ENCODE measurements around the gene MPL. TPM values are rescaled to one million over a fixed set of nuclear protein-coding genes. Genes with fewer than 3 reads are reported as not detected.

MPL gene
- polyA plus RNA-seq, 3 donors: 0.07 to 0.08 TPM; not detected in 1

DNA sequence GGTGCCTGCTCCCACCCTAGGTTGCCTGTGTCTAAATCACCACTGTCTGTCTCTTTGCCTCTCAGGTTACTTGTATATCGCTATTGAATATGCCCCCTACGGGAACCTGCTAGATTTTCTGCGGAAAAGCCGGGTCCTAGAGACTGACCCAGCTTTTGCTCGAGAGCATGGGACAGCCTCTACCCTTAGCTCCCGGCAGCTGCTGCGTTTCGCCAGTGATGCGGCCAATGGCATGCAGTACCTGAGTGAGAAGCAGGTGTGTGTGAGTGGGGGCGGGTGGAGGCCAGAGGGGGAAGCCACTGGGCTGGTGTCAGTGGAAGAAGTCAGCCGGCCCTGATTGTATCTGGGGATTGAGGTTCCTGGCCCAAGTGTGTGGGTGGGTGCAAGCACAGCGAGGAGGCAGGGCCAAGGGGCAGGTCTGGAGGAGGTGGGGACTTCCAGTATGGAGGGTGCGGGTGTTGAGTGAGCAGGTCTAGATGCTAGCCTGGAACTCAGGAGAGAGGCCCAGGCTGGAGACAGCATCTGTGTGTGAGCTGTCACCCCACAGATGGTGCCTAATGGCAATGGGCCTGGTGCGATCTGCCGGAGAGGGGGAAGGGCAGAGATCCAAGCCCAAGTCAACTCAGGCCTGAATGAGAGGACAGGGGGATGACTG is 19.7 kb upstream of the MPL start:
- no peak overlapping the region for H3K27ac ChIP-seq (ENCODE audit: low read depth, low read length)
- WGBS, 3 donors: 83 to 90% (median 83%) methylated on average over 15 of the region's 15 CpGs

DNA sequence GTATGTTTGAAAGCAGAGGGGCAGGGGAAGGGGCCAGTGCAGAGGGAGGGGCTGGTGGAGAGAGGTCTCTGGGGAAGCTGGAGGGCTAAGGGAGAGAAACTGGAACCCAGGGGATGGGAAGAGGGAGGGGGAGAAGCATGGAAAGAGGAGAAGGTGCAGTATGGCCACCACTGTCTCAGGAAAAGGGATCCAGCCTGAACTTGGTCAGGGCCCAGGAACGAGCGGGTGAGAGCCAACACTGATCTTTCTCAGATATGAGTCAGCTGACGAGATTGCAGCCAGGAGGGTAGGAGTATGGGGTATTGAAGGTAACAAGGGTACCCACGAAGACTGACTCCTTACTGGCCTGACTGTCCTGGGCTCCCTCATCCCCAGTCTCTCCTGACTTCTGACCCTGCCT is 18.8 kb upstream of the MPL start:
- no peak overlapping the region for H3K27ac ChIP-seq (ENCODE audit: low read depth, low read length)
- 68 to 90% (median 81%) methylated on average over 4 of the region's 4 CpGs for WGBS, 3 donors

DNA sequence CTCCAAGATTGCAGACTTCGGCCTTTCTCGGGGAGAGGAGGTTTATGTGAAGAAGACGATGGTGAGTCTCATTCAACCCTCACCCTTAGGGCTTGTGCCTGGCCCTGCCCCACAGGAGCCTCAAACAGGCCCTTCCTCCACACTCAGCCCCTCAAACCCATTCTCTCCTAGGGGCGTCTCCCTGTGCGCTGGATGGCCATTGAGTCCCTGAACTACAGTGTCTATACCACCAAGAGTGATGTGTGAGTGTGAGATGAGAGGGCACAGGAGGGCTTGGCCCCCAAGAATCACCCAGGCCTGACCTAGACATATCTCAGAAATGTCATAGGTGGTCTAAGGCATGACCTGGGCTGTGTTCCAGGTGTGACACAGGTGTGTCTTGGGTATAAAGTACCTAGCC is 18.3 kb upstream of the MPL start:
- no peak overlapping the region for H3K27ac ChIP-seq (ENCODE audit: low read depth, low read length)
- 93 to 97% (median 96%) methylated on average over 5 of the region's 5 CpGs for WGBS, 3 donors

DNA sequence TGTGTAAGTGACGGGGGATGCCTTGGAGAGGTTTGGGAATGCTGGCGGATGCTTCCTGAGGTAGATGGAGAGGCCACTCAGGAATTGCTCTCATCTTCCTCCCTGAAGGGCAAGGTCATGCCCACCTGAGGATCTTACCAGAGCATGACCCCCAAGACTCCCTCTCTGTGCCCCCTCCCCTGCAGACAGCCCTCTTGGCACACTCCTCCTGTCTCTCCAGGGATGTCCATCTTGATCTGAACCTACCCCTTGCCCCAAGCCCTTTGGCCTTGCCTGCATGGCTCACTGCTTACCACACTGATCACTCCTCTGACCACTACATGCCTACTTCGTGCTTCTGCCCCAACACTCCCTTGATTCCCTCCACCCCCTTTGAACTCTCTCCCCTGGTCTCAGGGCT is 17.9 kb upstream of the MPL start:
- 67 to 89% (median 67%) methylated on average over 3 of the region's 3 CpGs for WGBS, 3 donors
- no peak overlapping the region for H3K27ac ChIP-seq (ENCODE audit: low read depth, low read length)

DNA sequence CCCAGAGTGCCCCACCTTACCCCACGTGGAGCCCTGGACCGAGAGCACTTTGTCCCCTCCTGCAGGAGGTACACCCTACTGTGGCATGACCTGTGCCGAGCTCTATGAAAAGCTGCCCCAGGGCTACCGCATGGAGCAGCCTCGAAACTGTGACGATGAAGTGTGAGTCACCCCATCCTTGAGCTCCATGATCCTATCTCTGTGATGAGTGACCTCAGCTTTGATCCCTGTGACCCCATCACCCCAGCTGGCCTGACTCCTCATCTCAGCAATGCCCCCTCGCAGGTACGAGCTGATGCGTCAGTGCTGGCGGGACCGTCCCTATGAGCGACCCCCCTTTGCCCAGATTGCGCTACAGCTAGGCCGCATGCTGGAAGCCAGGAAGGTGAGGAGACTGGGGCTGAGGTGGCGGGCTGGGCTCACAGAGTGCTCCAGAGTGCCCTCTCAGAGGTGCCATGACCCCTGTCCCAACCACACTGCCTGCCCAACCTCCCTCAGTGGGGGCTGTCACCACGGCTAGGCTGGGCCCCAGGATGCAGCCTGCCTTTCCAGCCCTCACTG is 16.2 kb upstream of the MPL start:
- no peak overlapping the region for H3K27ac ChIP-seq (ENCODE audit: low read depth, low read length)
- WGBS, 3 donors: 93 to 95% (median 93%) methylated on average over 16 of the region's 16 CpGs

DNA sequence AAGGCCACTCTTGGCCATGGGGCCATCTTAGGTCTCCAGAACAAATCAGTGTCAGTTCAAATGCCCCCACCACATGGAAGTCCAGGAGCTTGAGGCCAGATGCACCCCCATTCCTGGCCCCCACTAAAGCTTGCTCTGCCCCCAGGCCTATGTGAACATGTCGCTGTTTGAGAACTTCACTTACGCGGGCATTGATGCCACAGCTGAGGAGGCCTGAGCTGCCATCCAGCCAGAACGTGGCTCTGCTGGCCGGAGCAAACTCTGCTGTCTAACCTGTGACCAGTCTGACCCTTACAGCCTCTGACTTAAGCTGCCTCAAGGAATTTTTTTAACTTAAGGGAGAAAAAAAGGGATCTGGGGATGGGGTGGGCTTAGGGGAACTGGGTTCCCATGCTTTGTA is 15.1 kb upstream of the MPL start:
- WGBS, 3 donors: 88 to 99% (median 92%) methylated on average over 5 of the region's 5 CpGs
- H3K27ac ChIP-seq (ENCODE audit: low read depth, low read length): no peak overlapping the region

DNA sequence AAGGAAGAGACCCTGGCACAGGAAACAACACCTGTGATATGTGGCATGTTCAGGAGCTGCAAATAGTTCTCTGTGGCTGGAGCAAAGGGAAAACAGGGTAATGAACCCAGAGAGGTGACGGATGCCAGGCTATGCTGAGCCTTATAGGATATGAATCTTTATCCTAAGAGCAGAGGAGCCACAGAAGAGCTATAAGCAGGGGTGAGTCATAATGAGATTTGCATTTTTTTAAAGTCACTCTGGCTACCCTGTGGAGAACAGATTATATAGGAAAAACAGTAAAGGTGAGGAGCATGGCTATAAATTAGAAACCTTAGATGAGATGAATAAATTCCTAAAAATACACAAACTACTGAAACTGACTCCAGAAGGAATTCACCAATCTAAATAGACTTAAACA is 12.8 kb upstream of the MPL start:
- H3K27ac ChIP-seq (ENCODE audit: low read depth, low read length): no peak overlapping the region
- 91 to 97% (median 94%) methylated on average over 1 of the region's 1 CpG for WGBS, 3 donors

DNA sequence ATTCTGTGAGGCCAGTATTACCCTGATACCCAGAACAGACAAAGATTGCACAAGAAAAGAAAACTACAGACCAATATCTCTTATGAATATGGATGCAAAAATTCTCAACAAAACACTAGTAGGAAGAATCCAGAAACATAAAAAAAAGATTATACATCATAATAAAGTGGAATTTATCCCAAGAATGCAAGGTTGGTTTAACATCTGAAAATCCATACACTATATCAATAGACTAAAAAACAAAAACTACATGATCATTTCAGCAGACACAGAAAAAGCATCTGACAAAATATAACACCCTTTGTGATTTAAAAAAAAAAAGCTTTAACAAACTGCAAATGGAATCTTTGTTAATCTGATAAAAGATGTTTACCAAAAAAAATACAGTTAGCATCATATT is 12.2 kb upstream of the MPL start:
- H3K27ac ChIP-seq (ENCODE audit: low read depth, low read length): no peak overlapping the region

DNA sequence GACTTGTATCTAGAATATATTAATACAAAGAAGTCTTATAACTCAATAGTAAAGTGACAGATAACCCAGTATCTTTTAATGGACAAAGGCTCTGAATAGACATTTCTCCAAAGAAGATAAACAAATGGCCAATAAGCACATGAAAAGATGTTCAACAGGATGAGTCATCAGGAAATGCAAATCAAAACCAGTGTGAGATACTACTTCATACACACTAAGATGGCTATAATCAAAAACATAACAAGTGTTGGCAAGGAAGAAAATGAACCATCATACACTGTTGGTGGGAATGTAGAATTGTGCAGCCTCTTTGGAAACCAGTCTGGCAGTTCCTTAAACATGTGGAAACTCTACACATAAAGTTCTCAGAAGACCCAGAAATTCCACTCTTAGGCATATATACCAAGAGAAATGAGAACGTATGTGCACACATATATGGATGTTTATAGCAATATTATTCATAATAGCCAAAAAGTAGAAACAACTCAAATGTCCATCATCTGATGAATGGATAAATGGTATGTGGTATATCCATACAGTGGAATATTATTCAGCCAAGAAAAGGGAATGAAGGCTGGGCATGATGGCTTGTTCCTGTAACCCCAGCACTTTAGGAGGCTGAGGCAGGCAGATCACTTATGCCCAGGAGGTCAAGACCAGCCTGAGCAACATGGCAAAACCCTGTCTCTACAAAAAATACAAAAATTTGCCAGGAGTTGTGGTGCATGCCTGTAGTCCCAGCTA is 9.9 kb upstream of the MPL start:
- WGBS, 3 donors: 94 to 97% (median 96%) methylated on average over 1 of the region's 1 CpG
- H3K27ac ChIP-seq (ENCODE audit: low read depth, low read length): no peak overlapping the region

DNA sequence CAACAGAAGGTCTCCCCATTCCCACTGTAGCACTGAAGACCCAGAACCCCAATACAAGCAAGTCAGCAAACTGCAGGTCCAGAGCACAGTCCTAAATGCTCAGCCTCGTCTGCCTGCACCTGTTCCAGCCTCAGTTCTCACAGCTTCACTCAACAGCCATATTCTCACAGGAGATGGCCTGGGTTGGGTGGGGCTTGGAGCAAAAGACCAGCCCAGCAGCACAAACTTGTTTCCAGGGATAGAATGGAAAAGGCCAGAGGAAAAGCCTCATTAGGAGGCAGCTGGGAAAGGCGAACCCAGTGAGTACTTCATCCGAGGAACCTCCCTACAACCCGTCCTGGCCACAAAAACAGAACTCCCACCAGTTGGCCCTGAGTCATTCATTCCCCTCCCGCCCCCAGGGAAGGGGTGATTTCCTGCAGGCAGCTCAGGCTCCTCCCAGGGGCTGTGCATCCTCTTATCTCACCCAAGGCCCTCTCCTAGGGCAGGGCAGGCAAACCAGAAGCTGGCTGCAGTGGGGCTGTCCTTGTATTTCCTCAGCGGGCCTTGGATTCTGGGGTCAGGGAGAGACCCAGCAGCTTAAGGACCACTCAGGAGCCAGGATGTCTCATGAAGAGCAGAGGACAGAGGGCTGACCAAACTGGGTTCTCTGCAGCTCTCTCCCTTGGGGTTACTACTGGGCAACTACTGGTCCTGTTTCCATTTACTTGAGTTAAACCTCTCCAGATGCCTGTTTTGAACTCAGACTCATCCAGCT is 7.4 kb upstream of the MPL start:
- H3K27ac ChIP-seq (ENCODE audit: low read depth, low read length): no peak overlapping the region
- WGBS, 3 donors: 10 to 76% (median 16%) methylated on average over 6 of the region's 6 CpGs

DNA sequence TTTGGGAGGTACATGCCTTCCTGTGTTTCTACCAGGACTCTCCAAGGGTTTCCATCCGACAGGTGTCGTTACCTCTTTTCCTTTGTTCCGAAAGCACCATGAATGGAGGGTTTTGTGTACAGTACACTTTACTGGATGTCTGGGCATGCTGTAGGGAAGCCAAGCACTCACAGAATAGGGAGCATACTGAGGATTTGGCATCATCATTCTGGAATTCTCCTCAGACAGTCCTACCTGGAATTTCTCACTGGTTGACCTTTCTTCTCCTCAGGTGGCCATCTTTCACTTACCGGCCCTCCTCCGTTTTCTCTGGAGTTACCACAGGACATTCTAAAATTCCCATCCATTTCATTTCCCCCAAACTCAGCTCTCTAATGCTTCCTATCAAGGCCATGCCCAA is 5.9 kb upstream of the MPL start:
- WGBS, 3 donors: 89 to 97% (median 93%) methylated on average over 5 of the region's 5 CpGs
- H3K27ac ChIP-seq (ENCODE audit: low read depth, low read length): no peak overlapping the region

DNA sequence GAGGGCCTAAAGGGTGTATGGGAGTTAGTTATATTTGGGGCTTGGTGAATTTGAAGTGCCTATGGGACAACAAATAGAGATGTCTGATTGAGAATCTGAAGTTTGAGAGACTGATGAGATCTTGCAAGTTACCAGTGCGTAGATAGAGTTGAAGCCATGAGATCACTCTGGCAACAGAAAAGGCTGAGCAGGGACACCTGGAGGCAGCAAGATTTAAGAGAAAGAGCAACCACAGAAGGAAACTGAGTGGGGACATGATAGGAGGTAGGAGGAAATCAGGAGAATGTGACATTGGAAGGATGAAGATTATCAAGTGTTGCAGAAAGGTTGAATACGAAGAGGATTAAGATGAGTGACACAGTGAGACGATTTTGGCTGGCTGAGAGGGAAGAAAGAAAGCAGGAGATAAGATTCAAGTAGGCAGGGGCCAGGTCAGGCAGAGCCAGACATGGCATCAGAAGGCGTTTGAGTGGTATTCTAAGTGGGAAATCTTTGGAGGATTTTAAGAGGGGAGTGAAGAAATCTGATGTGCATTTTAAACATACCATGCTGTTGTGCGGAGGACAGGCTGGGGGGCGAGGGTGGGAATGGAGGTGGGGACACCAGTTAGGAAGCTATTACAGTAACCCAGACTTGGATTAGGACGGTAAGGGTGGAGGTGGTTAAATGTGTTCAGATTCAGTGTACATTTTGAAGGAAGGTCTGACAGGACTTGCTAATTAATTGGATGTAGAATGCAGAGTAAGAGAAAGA is 3.0 kb upstream of the MPL start:
- no peak overlapping the region for H3K27ac ChIP-seq (ENCODE audit: low read depth, low read length)
- WGBS, 3 donors: 73 to 77% (median 75%) methylated on average over 7 of the region's 7 CpGs

DNA sequence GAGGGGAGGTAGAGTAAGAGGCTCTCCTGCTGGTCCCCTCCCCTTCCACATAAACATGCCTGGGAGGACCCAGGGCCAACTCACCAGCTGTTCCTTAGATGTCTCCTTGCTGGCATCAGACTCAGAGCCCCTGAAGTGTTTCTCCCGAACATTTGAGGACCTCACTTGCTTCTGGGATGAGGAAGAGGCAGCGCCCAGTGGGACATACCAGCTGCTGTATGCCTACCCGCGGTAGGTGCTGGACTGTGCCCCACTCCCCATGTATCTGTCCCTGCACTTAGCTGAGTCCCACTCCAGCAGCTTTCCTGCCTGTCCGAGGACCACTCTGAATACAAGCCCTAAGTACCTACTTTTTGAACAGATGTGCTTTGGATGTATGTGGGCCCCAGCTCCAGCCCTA is 383 bp downstream of the MPL start:
- no peak overlapping the region for H3K27ac ChIP-seq (ENCODE audit: low read depth, low read length)
- WGBS, 3 donors: 50 to 95% (median 72%) methylated on average over 5 of the region's 5 CpGs

DNA sequence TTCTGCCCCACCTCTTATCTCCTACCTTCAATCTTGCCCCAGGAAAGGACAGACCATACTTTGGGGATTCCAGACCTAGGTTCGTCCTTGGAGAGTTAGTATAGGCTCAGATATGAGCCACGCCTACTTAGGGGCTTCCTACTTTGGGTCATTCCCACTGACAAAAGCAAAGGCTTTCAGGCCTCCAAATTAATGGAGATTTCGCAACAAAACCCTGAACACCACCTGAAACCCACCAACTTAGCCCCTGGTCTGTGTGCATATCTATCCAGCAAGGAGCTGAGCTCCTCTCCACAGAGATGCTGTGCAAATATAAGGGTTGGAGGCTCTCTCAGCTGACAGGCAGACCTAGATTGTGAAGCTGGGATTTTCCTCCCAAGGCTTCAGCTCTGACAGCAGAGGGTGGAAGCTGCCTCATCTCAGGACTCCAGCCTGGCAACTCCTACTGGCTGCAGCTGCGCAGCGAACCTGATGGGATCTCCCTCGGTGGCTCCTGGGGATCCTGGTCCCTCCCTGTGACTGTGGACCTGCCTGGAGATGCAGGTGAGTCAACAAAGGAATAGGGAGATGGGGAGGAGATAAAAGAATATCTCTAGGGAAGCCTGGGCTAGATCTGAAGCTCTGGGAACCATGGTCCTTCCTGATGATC is 2.1 kb downstream of the MPL start:
- no peak overlapping the region for H3K27ac ChIP-seq (ENCODE audit: low read depth, low read length)
- 90 to 93% (median 92%) methylated on average over 6 of the region's 6 CpGs for WGBS, 3 donors

DNA sequence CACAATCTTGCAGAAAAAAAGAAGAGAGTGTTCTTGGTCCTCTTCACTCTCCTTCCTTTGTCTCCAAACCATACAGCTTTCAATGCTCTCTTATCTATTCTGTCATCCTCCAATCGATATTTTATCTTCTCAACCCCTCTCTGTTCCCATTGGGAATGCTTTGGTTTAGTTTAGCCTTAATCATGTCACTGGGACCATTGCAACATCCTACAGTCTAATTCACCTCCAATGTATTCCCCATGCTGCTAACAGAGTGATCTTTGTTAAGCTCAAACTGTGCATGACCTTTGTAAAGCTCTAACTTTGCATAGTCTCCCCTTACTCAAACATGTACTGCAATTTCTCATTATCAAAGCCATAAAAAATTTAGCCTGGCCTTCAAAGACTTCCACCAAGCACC is 2.9 kb downstream of the MPL start:
- H3K27ac ChIP-seq (ENCODE audit: low read depth, low read length): no peak overlapping the region
- WGBS, 3 donors: 33 to 78% (median 72%) methylated on average over 1 of the region's 1 CpG

DNA sequence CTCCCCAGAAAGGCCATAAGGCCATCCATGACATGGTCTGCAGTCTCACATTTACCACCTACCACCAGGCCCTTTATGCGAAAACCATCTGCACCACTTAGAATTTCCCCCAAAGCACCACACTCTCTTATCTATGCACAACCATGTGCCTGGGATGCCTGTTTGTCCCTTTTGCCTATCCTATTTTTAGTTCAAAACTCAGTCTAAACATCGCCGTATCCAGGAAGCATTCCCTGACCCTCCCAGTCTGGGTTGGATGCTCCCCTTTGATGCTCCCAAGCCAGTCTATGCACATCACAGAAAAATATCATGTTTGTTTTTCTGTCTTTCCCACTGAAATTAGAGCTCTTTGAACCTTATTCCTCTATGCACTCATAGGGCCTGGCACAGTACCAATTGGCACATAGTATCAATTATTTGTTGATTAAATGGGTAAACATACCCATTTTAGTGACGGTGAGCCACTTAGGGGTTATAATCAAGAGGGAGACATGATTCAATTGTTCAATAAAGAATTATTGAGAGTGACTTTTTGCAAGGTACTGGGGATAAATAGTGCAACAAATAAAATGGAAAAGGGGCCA is 6.7 kb downstream of the MPL start:
- H3K27ac ChIP-seq (ENCODE audit: low read depth, low read length): no peak overlapping the region
- WGBS, 3 donors: 65 to 79% (median 67%) methylated on average over 4 of the region's 4 CpGs

DNA sequence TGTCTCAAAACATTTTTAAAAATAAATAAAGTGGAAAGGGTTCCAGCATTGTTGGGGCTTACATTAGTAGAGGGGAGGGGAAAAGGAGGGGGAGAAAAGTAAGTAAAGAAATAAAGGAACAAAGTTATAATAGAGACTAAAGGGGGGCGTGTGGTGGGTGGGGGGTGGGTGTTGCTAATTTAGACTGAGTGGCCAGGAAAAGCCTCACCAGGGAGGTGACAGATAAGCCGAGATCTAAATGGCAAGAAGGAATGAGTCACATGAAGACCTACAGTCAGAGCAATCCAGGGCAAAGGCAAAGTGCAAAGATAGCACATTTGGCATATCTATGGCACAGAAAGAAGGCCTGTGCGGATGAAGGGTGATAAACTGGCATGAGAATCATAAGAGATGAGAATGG is 7.5 kb downstream of the MPL start:
- WGBS, 3 donors: 53 to 66% (median 55%) methylated on average over 3 of the region's 3 CpGs
- no peak overlapping the region for H3K27ac ChIP-seq (ENCODE audit: low read depth, low read length)

DNA sequence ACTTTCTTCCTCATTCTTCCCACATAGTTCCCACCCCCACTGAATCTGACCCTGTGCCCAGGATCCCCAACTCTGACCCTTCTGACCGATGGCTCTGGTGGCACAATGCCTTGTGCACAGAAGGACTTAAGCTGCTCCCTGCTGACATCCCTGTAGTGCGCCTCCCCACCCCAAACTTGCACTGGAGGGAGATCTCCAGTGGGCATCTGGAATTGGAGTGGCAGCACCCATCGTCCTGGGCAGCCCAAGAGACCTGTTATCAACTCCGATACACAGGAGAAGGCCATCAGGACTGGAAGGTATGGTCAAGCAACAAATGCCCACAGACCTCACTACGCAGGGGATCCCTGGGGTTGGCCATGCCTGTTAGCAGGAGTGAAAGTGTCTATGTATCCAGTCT is 9.0 kb downstream of the MPL start:
- H3K27ac ChIP-seq (ENCODE audit: low read depth, low read length): no peak overlapping the region
- 92 to 96% (median 92%) methylated on average over 5 of the region's 5 CpGs for WGBS, 3 donors
